Measurements from ENCODE around the gene REEP1.

REEP1 gene

DNA sequence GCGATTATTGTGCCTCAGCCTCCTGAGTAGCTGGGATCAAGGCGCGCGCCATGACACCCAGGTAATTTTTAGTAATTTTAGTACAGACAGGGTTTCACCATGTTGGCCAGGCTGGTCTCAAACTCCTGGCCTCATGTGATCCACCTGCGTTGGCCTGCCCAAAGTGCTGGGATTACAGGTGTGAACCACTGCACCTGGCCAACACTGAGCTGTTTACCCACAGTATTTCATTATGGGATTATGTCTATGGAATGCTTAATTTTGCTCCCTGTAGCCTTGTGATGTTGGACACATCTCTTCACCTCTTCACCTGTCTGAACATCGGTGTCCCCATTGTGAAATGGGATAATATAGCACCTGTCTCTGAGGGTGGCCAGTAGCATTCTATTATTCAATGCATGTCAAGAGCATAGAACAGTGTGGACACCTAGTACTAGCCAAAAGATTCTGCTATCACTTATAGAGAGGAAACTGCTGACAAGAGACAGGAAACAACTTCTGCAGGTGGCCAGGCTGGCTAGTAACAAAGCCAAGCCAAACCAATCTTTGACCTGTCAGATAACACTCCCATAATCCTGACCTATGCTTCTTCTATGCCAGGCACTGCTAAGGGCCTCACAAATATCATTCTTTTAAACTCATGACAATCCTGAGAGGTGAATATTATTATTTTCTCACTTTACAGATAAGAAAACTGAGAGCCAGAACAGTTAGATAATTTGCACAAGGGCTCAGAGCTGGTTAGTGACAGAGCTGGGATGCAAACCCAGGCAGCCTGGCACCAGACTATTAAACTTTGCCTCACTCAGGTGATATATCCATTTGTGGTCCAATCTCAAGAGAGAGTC is 29.4 kb upstream of the REEP1 start:
- no peak for DNase-seq (ENCODE audit: low read depth in 2 of 2)
- no peak for TF ChIP-seq CTCF (IDR thresholded peaks at IDR 0.05; ENCODE audit: low read depth, low read length)

DNA sequence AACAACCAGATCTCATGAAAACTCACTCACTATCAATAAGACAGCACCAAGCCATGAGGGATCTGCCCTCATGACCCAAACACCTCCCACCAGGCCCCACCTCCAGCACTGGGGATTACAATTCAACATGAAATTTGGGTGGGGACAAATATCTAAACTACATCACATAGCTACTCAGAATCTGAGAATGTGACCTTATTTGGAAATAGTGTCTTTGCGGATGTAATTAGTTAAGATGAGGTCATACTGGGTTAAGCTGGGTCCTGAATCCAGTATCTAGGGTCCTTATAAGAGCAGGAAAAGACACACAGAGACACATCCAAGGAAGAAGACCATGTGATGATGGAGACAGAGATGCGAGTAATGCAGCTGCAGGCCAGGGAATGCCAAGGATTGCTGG is 27.5 kb upstream of the REEP1 start:
- no peak for DNase-seq (ENCODE audit: low read depth in 2 of 2)
- no peak for TF ChIP-seq CTCF (IDR thresholded peaks at IDR 0.05; ENCODE audit: low read depth, low read length)
- no peak overlapping the region for H3K4me3 ChIP-seq (replicated peaks in 1 of 2; ENCODE audit: low read depth in 2 of 2, low read length in 2 of 2)

More for the DNA sequence above, 29.4 kb upstream of the REEP1 start:
- no peak overlapping the region for H3K4me3 ChIP-seq (replicated peaks in 1 of 2; ENCODE audit: low read depth in 2 of 2, low read length in 2 of 2)

DNA sequence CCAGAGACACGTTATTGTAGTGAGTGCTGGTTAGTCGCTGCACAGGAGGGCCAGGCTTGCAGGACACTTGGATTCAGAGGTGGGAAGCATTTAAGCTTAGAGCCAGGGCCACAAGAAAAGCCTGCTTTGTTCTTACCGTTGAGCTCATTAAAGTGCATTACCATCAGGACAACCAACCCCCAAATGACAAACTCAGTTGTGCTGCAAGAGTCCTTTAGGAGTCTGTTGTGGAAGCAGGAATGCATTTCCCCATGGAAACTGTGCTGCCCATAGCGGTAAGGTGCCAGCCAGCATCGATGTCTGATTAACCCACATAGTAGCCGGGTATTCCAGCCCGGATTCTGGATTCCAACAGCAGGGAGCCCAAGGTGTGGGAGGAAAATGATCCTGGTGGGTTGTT is 23.4 kb upstream of the REEP1 start:
- no peak for DNase-seq (ENCODE audit: low read depth in 2 of 2)
- TF ChIP-seq CTCF (IDR thresholded peaks at IDR 0.05; ENCODE audit: low read depth, low read length): no peak
- no peak overlapping the region for H3K4me3 ChIP-seq (replicated peaks in 1 of 2; ENCODE audit: low read depth in 2 of 2, low read length in 2 of 2)

GRCh38 chr2:86358957-86359356 is 21.5 kb upstream of the REEP1 start:
- no peak for TF ChIP-seq CTCF (IDR thresholded peaks at IDR 0.05; ENCODE audit: low read depth, low read length)
- DNase-seq (ENCODE audit: low read depth in 2 of 2): no peak
- no peak overlapping the region for H3K4me3 ChIP-seq (replicated peaks in 1 of 2; ENCODE audit: low read depth in 2 of 2, low read length in 2 of 2)

DNA sequence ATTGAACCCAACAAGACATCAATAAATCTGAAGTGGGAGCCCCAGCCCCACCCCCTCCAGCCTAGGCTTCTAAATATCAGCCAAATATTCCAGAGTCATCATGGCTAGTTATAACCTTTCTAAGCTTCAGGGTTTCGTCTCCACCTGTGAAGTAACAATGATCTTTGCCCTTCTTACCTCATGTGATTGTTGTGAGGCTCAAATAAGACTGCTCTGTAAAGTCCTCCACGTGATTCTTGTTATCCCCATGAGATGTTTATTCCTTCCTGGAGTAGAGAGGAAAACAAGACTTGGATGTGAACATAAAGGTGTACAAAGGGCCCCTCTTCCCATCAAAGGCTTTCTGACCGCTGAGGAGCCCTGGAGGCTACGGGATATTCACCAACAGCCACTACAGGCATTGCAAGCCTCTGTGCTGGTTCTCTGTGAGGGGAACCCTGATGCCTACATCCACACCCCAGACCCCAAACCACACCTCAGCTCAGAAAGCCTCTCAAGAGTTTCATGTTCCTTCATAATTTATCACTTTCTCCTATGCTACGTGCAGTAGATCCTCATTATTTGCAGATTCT is 20.1 kb upstream of the REEP1 start:
- no peak for TF ChIP-seq CTCF (IDR thresholded peaks at IDR 0.05; ENCODE audit: low read depth, low read length)
- DNase-seq (ENCODE audit: low read depth in 2 of 2): no peak
- H3K4me3 ChIP-seq (replicated peaks in 1 of 2; ENCODE audit: low read depth in 2 of 2, low read length in 2 of 2): no peak overlapping the region

DNA sequence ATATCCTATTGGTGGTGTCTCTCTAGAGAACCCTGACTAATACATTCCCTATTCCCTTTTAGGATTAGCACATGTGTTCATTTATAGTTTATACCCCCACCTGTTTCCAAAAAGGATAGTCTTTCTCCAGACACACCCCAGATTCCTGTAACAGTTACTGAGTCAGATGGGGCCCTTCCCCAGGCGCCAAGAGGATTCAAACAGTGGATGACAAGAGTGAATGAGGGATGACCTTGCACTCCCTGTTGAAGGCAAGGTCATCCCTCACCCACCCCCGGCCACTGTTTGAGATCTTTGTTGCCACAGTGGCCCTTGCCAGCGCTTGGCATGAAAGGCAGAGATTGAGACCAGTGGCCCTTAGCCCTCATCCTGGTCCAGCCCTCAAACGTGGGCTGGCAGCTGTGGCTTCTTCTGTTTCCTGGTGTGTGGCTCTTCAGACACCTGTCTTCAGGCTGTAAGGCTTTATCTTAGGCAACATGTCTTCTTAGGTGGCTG is 15.3 kb upstream of the REEP1 start:
- DNase-seq (ENCODE audit: low read depth in 2 of 2): no peak
- TF ChIP-seq CTCF (IDR thresholded peaks at IDR 0.05; ENCODE audit: low read depth, low read length): no peak
- H3K4me3 ChIP-seq (replicated peaks in 1 of 2; ENCODE audit: low read depth in 2 of 2, low read length in 2 of 2): no peak overlapping the region
